H1 (cell line): ENCODE measurements around the gene CNDP2. TPM values are rescaled to one million over a fixed set of nuclear protein-coding genes. Genes with fewer than 3 reads are reported as not detected.

Experiments
- ASH2L ChIP-seq: fragments of 200-600, 300-600 bp; sonication (generic); IDR thresholded peaks from one replicate; pipeline ENCODE4 v1.7.1; 2017; ENCODE audit warnings: low read length
- EZH2 ChIP-seq: fragments of 200-600 bp; sonication (generic); IDR thresholded peaks from 2 replicates; pipeline ENCODE4 v1.7.1; 2012; ENCODE audit warnings: low read depth, mild to moderate bottlenecking, moderate library complexity, low read length, inconsistent platforms; ENCODE audit not compliant: severe bottlenecking
- GABPA ChIP-seq: IDR thresholded peaks from 2 replicates; pipeline ENCODE4 v1.6.1; 2011; ENCODE audit warnings: mild to moderate bottlenecking, low read length, moderate library complexity, borderline replicate concordance; ENCODE audit not compliant: insufficient read depth
- HDAC2 ChIP-seq, 2 experiments: fragments of 300-600 bp in 1 of 2; sonication (generic) in 1 of 2; IDR thresholded peaks; 2 replicates each; pipeline ENCODE4 v1.6.1; 2011 to 2012; ENCODE audit warnings: low read depth in 2 of 2, low read length in 2 of 2, mild to moderate bottlenecking in 2 of 2, moderate library complexity in 2 of 2, borderline replicate concordance in 1 of 2, inconsistent platforms in 1 of 2
- POLR2AphosphoS5 ChIP-seq: IDR thresholded peaks from 2 replicates; pipeline ENCODE4 v1.6.1; 2011; ENCODE audit warnings: low read depth, low read length
- RXRA ChIP-seq: IDR thresholded peaks from 2 replicates; pipeline ENCODE4 v1.6.1; 2011; ENCODE audit warnings: low read depth, mild to moderate bottlenecking, low read length, moderate library complexity; ENCODE audit not compliant: insufficient read depth
- TCF12 ChIP-seq: IDR thresholded peaks from 2 replicates; pipeline ENCODE4 v1.6.1; 2011; ENCODE audit warnings: low read depth, mild to moderate bottlenecking, low read length
- polyA plus RNA-seq, 7 experiments: library from polyadenylated mRNA; depleted of rRNA in 3 of 7; stranded (reverse) in 5 of 7; unstranded in 2 of 7; fragments of >200 nt in 5 of 7; fragments of 200-250 nt in 2 of 7; gene quantifications; 1 replicate in 5 of 7; 2 replicates in 1 of 7; 4 replicates in 1 of 7; pipeline versions ENCODE4 v1.2.1 to v1.2.3, GENCODE V29; 2011 to 2013; ENCODE audit warnings: missing spikeins in 2 of 7, mixed read lengths in 2 of 7
- total RNA-seq: library from RNA; stranded (reverse); fragmentation: NEBNext Ultra II Directional; extraction: Animal tissue kit (Norgen Biotek cat#: 25700); gene quantifications from 2 replicates; pipeline ENCODE4 v1.2.1, GENCODE V29; 2021

The CNDP2 gene
- total and polyA plus RNA-seq, 2 of the 8 experiments (the other 6 are each of a cell fraction or from before 2014, with no cell fraction given), result 71.8 to 243 TPM

DNA sequence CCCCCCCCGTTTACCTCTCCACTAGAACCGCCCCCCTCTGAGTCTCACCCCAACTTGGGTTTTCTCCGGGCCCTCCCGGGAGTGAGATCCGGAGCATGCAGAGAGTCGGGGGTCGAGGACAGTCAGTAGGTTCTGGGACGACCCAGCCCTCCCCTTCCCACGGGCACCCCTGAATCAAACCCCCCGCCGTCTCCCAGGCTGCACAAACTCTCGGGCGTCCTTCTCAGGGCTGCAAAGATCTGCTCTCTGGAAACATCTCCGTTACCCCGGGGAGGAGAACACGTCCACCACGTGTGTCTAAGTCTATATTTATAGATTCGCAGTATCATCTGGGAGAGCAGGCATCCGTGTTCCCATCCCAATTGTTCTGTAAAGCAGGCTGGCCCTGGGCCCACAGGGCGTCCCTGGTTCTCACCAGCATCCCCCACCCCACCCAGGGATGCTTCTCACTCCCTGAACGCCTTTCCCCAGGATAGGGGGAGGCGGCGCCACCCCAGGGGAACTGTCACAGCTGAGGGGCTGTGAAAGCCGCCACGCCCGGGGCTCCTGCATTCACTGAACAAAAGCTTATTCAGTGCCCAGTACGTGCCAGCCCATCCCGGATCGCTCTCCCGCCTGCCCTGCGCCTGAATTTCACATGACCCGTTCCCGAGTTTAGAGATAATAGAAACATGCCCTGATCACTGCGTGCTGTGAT, 38.3 kb upstream of the CNDP2 start (continued):
- TF ChIP-seq HDAC2 (IDR thresholded peaks at IDR 0.05; ENCODE audit: borderline replicate concordance in 1 of 2, low read depth in 2 of 2, low read length in 2 of 2) (no peak), RXRA (no peak), GABPA (no peak), EZH2 (no peak), ASH2L (no peak), TCF12 (no peak), POLR2AphosphoS5 (no peak)
- TF ChIP-seq, all 59 proteins: peak for 0
